GM12878 (cell line): ENCODE data around the gene ANGEL1. TPM values are rescaled to one million over a fixed set of nuclear protein-coding genes. Genes with fewer than 3 reads are reported as not detected.

Experiments
- CBX5 ChIP-seq: sonication (generic); IDR thresholded peaks from 2 replicates; pipeline ENCODE4 v1.6.1; 2016; ENCODE audit warnings: low read depth, moderate library complexity, mild to moderate bottlenecking, inconsistent platforms
- CHD1 ChIP-seq: IDR thresholded peaks from 2 replicates; pipeline ENCODE4 v1.6.1; 2012; ENCODE audit warnings: low read depth, low read length, improper control_type of control experiment
- MXI1 ChIP-seq: fragments of 150-350 bp; IDR thresholded peaks from 2 replicates; pipeline ENCODE4 v1.6.1; 2011; ENCODE audit warnings: low read depth, mild to moderate bottlenecking, inconsistent platforms, low read length, improper control_type of control experiment
- MYB ChIP-seq: fragments of 150-350 bp; IDR thresholded peaks from 2 replicates; pipeline ENCODE4 v1.6.1; 2014; ENCODE audit warnings: mild to moderate bottlenecking, low read depth, low read length, borderline replicate concordance
- NRF1 ChIP-seq: conservative IDR thresholded peaks from 2 replicates; pipeline ENCODE4 v1.6.1; 2011; ENCODE audit warnings: mild to moderate bottlenecking, low read depth, low read length, improper control_type of control experiment
- PML ChIP-seq: IDR thresholded peaks from 2 replicates; pipeline ENCODE4 v1.6.1; 2012; ENCODE audit warnings: low read length, inconsistent platforms
- RAD51 ChIP-seq: fragments of 450-650 bp; IDR thresholded peaks from 2 replicates; pipeline ENCODE4 v1.6.1; 2016; ENCODE audit warnings: moderate library complexity, mild to moderate bottlenecking, inconsistent platforms
- RUNX3 ChIP-seq: IDR thresholded peaks from 2 replicates; pipeline ENCODE4 v1.6.1; 2012; ENCODE audit warnings: low read length, inconsistent platforms
- SP1 ChIP-seq: IDR thresholded peaks from one replicate; pipeline ENCODE4 v1.6.1; 2011; ENCODE audit warnings: low read depth, low read length
- TCF12 ChIP-seq: IDR thresholded peaks from 2 replicates; pipeline ENCODE4 v1.6.1; 2011; ENCODE audit warnings: low read depth, mild to moderate bottlenecking, low read length
- ZNF207 ChIP-seq: fragments of 450-650 bp; IDR thresholded peaks from 2 replicates; pipeline ENCODE4 v1.6.1; 2014; ENCODE audit warnings: antibody characterized with exemption, mild to moderate bottlenecking, borderline replicate concordance
- ZNF24 ChIP-seq: fragments of 450-650 bp; IDR thresholded peaks from 2 replicates; pipeline ENCODE4 v1.6.1; 2017; ENCODE audit warnings: antibody characterized with exemption, mild to moderate bottlenecking
- ZNF622 ChIP-seq: fragments of 450-650 bp; IDR thresholded peaks from 2 replicates; pipeline ENCODE4 v1.6.1; 2017; ENCODE audit warnings: mild to moderate bottlenecking, inconsistent platforms
- polyA plus RNA-seq, 11 experiments: library from polyadenylated mRNA; depleted of rRNA in 4 of 11; unstranded in 6 of 11; stranded (reverse) in 5 of 11; fragments of >200 nt; fragmentation: Nextera tagmentation in 4 of 11; fragmentation: Illumina TruSeq in 1 of 11; extraction: Ambion mirVana in 4 of 11; extraction: Trizol in 1 of 11; gene quantifications; 1 replicate in 1 of 11; 2 replicates in 10 of 11; pipeline versions ENCODE4 v1.2.1 to v1.2.3, GENCODE V29; 2011 to 2016; ENCODE audit warnings: inconsistent platforms in 2 of 11, missing spikeins in 2 of 11, low read depth in 1 of 11
- total RNA-seq, 4 experiments: library from RNA; depleted of rRNA in 3 of 4; stranded (reverse); fragments of >200 nt in 3 of 4; fragmentation: Illumina TruSeq in 1 of 4; extraction: Trizol in 1 of 4; gene quantifications; 2 replicates each; pipeline versions ENCODE4 v1.2.1 to v1.2.3, GENCODE V29; 2013 to 2021
- TF ChIP-seq, protein P1 (sequence below): IDR thresholded peaks from 2 replicates; pipeline ENCODE4 v1.6.1; 2011; ENCODE audit warnings: mild to moderate bottlenecking, low read depth, low read length, moderate library complexity; ENCODE audit not compliant: insufficient replicate concordance
- TF ChIP-seq, protein P2 (sequence below): fragments of 450-650 bp; formaldehyde crosslinking; IDR thresholded peaks from 2 replicates; pipeline ENCODE4 v1.4.0; 2022; ENCODE audit warnings: mild to moderate bottlenecking, moderate library complexity
- TF ChIP-seq, protein P3 (sequence below): fragments of 450-650 bp; IDR thresholded peaks from 2 replicates; pipeline ENCODE4 v1.6.1; 2017; ENCODE audit warnings: antibody characterized with exemption, mild to moderate bottlenecking, moderate library complexity
- TF ChIP-seq, protein P4 (sequence below): fragments of 450-650 bp; IDR thresholded peaks from 2 replicates; pipeline ENCODE4 v1.6.1; 2016; ENCODE audit warnings: mild to moderate bottlenecking
- TF ChIP-seq, protein P5 (sequence below): IDR thresholded peaks from 2 replicates; pipeline ENCODE4 v1.6.1; 2012; ENCODE audit warnings: low read depth, low read length, improper control_type of control experiment
- TF ChIP-seq, protein P6 (sequence below): fragments of 450-650 bp; IDR thresholded peaks from 2 replicates; pipeline ENCODE4 v1.6.1; 2016; ENCODE audit warnings: mild to moderate bottlenecking

Gene ANGEL1
- total and polyA plus RNA-seq, 10 of the 15 experiments (the other 5 are each of a cell fraction or from before 2014, with no cell fraction given): 1.7 to 29.7 (median 12.3) TPM

DNA sequence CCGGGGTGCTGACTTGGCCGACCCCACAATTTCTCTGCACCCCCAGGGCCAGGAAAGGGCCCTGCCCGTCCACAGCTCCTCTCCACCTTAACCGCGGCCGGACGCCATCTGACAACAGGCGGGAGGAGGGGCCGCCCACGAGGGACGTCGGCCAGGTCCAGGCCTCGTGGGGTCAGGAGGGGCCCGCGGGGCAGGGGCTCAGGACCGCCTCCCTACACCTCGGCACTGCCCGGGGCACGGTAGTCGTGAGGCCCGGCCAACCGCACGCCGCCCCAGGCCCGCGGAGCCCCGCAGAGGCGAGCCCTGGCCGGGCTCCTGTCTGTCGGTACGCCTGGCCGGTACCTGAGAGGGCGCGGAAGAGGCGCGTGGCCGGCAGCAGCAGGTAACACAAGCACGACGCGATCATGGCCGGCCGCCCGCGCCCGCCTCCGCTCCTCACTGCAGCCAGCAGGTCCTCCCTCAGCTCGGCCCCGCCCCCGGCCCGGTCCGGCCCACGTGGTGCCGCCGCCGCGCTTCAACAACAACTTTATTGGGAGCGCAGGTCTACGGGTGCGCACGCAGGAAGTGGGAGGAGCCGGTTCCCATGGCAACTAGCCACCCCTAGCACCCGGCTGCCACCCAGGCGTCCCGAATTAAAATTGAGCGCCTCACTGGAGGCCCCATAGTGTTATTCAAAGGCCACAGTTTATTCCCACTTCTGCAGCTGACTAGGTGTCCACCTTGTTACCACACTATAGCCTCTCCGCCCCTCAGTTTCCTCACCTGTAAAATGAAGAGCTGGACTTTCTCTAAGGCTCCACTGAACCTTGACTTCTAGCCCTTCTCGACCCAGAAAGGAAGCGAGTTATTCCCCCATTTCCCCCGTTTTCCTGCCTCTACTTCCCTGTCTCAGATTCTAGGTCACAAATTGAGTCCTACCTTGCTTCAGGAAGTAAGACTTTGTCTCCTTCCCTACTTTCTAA lies at the start of gene ANGEL1 (continued):
- peak; percentile 72; the same call in 1 of the 2 replicates for TF ChIP-seq CBX5
- TF ChIP-seq, protein P1, sequence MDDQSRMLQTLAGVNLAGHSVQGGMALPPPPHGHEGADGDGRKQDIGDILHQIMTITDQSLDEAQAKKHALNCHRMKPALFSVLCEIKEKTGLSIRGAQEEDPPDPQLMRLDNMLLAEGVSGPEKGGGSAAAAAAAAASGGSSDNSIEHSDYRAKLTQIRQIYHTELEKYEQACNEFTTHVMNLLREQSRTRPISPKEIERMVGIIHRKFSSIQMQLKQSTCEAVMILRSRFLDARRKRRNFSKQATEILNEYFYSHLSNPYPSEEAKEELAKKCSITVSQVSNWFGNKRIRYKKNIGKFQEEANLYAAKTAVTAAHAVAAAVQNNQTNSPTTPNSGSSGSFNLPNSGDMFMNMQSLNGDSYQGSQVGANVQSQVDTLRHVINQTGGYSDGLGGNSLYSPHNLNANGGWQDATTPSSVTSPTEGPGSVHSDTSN: peak; percentile 20
- TF ChIP-seq, protein P2, sequence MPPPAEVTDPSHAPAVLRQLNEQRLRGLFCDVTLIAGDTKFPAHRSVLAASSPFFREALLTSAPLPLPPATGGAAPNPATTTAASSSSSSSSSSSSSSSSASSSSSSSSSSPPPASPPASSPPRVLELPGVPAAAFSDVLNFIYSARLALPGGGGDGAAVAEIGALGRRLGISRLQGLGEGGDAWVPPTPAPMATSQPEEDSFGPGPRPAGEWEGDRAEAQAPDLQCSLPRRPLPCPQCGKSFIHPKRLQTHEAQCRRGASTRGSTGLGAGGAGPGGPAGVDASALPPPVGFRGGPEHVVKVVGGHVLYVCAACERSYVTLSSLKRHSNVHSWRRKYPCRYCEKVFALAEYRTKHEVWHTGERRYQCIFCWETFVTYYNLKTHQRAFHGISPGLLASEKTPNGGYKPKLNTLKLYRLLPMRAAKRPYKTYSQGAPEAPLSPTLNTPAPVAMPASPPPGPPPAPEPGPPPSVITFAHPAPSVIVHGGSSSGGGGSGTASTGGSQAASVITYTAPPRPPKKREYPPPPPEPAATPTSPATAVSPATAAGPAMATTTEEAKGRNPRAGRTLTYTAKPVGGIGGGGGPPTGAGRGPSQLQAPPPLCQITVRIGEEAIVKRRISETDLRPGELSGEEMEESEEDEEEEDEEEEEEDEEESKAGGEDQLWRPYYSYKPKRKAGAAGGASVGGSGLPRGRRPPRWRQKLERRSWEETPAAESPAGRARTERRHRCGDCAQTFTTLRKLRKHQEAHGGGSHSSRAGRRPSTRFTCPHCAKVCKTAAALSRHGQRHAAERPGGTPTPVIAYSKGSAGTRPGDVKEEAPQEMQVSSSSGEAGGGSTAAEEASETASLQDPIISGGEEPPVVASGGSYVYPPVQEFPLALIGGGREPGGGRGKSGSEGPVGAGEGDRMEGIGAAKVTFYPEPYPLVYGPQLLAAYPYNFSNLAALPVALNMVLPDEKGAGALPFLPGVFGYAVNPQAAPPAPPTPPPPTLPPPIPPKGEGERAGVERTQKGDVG (CRISPR knock-in tag): no peak
- peak; percentile 51; the same call in 1 of the 2 replicates for TF ChIP-seq ZNF207
- TF ChIP-seq ZNF622: no peak
- TF ChIP-seq RAD51: peak; percentile 81
- TF ChIP-seq NRF1: peak; percentile 47
- TF ChIP-seq MXI1: peak; percentile 94
- TF ChIP-seq SP1: peak; percentile 88
- TF ChIP-seq, protein P3, sequence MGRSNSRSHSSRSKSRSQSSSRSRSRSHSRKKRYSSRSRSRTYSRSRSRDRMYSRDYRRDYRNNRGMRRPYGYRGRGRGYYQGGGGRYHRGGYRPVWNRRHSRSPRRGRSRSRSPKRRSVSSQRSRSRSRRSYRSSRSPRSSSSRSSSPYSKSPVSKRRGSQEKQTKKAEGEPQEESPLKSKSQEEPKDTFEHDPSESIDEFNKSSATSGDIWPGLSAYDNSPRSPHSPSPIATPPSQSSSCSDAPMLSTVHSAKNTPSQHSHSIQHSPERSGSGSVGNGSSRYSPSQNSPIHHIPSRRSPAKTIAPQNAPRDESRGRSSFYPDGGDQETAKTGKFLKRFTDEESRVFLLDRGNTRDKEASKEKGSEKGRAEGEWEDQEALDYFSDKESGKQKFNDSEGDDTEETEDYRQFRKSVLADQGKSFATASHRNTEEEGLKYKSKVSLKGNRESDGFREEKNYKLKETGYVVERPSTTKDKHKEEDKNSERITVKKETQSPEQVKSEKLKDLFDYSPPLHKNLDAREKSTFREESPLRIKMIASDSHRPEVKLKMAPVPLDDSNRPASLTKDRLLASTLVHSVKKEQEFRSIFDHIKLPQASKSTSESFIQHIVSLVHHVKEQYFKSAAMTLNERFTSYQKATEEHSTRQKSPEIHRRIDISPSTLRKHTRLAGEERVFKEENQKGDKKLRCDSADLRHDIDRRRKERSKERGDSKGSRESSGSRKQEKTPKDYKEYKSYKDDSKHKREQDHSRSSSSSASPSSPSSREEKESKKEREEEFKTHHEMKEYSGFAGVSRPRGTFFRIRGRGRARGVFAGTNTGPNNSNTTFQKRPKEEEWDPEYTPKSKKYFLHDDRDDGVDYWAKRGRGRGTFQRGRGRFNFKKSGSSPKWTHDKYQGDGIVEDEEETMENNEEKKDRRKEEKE: no peak
- no peak for TF ChIP-seq CHD1
- TF ChIP-seq, protein P4, sequence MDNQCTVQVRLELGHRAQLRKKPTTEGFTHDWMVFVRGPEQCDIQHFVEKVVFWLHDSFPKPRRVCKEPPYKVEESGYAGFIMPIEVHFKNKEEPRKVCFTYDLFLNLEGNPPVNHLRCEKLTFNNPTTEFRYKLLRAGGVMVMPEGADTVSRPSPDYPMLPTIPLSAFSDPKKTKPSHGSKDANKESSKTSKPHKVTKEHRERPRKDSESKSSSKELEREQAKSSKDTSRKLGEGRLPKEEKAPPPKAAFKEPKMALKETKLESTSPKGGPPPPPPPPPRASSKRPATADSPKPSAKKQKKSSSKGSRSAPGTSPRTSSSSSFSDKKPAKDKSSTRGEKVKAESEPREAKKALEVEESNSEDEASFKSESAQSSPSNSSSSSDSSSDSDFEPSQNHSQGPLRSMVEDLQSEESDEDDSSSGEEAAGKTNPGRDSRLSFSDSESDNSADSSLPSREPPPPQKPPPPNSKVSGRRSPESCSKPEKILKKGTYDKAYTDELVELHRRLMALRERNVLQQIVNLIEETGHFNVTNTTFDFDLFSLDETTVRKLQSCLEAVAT: no peak
- TF ChIP-seq, protein P5, sequence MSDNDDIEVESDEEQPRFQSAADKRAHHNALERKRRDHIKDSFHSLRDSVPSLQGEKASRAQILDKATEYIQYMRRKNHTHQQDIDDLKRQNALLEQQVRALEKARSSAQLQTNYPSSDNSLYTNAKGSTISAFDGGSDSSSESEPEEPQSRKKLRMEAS: peak; percentile 97
- TF ChIP-seq PML: peak; percentile 65; the same call in 1 of the 2 replicates
- no peak for TF ChIP-seq MYB
- TF ChIP-seq, protein P6, sequence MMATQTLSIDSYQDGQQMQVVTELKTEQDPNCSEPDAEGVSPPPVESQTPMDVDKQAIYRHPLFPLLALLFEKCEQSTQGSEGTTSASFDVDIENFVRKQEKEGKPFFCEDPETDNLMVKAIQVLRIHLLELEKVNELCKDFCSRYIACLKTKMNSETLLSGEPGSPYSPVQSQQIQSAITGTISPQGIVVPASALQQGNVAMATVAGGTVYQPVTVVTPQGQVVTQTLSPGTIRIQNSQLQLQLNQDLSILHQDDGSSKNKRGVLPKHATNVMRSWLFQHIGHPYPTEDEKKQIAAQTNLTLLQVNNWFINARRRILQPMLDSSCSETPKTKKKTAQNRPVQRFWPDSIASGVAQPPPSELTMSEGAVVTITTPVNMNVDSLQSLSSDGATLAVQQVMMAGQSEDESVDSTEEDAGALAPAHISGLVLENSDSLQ: peak; percentile 63
- TF ChIP-seq RUNX3: peak; percentile 66
- peak; percentile 27; the same call in 1 of the 2 replicates for TF ChIP-seq ZNF24
- TF ChIP-seq TCF12: peak; percentile 77
